ENCODE data around the gene PCSK2. TPM values are rescaled to one million over a fixed set of nuclear protein-coding genes. Genes with fewer than 3 reads are reported as not detected.
A peak's percentile ranks its signal among the peaks of the same experiment; 100 is the strongest.

The PCSK2 gene
- total and polyA plus RNA-seq, 5 donors from 2014 or later, result not detected

DNA sequence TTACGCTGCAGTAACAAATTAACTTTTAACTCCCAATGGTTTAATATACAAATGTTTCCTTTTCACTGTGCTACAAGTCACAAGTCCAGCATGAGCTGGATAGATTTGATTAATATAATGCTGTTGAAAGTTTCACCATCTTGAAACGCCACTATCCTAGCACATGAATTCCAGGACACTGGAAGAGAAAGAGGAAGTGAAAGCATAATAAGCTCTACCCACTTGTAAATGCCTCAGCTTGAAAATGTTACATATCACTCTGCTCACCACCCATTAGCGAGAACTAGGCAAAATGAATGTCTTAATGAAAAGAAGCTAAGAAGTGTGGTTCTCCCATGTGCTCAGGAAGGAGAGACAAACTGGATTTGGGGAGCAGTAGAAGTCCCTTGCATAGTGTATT is 46.9 kb downstream of the PCSK2 start:
- ATAC-seq (ENCODE audit: low read depth in 2 of 2) (no peak), DNase-seq (no peak)
- H3K9me3 ChIP-seq (ENCODE audit: control insufficient read depth in 2 of 2, low read length in 2 of 2), result no peaks in the 10 kb centered on the region
- no peaks in the 10 kb centered on the region for H3K4me1 Mint-ChIP-seq
- H3K36me3 Mint-ChIP-seq, result no peaks in the 10 kb centered on the region
- no peaks in the 10 kb centered on the region for H3K27me3 Mint-ChIP-seq
- H3K36me3 ChIP-seq (ENCODE audit: control insufficient read depth, insufficient read depth, low read length), result no peaks in the 10 kb centered on the region
- no peaks in the 10 kb centered on the region for H3K4me1 ChIP-seq (ENCODE audit: control insufficient read depth, insufficient read depth, low read length, poor library complexity, severe bottlenecking)
- H3K27me3 ChIP-seq (ENCODE audit: control insufficient read depth, insufficient read depth, low read length), result no peaks in the 10 kb centered on the region
- H3K4me3 Mint-ChIP-seq, result no peak overlapping the region
- no peak overlapping the region for H3K4me3 ChIP-seq (ENCODE audit: low read depth, low read length)
- H3K27ac Mint-ChIP-seq, result no peak overlapping the region
- no peak overlapping the region for H3K27ac ChIP-seq (ENCODE audit: insufficient read depth, low read length, poor library complexity, severe bottlenecking)
- H3K9me3 Mint-ChIP-seq, result peaks cover 0 to 2% (median 0%) of the 10 kb centered on the region in 7 donors

DNA sequence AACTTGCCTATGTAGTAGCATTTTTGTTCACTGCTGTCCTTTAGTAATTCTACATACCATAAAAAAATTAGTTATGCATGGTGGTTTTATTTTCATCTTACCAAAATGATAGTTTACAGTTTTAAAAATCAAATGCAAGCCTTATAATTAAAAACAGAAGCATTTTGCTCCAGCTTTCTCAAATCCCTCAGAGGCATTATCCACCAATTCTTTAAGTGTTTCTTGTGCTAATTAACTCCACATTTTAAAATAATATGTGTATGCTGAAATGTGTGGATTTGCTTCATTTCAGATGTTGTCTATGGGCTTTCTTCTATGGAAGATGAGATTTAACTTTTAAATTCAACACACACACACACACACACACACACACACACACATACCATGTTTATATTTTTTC is 49.3 kb downstream of the PCSK2 start:
- Histone ChIP-seq H3K27ac (ENCODE audit: insufficient read depth, low read length, poor library complexity, severe bottlenecking) (no peak overlapping the region), H3K27me3 (ENCODE audit: control insufficient read depth, insufficient read depth, low read length) (no peaks in the 10 kb centered on the region), H3K36me3 (ENCODE audit: control insufficient read depth, insufficient read depth, low read length) (no peaks in the 10 kb centered on the region), H3K9me3 (ENCODE audit: control insufficient read depth in 2 of 2, low read length in 2 of 2) (no peaks in the 10 kb centered on the region), H3K4me1 (ENCODE audit: control insufficient read depth, insufficient read depth, low read length, poor library complexity, severe bottlenecking) (no peaks in the 10 kb centered on the region), H3K4me3 (ENCODE audit: low read depth, low read length) (no peak overlapping the region)
- Mint-ChIP-seq H3K4me1 (no peaks in the 10 kb centered on the region), H3K36me3 (no peaks in the 10 kb centered on the region), H3K4me3 (no peak overlapping the region), H3K9me3 (peaks cover 0 to 5% (median 0%) of the 10 kb centered on the region in 7 donors), H3K27ac (no peak overlapping the region), H3K27me3 (no peaks in the 10 kb centered on the region)
- DNase-seq (no peak), ATAC-seq (ENCODE audit: low read depth in 2 of 2) (no peak)

DNA sequence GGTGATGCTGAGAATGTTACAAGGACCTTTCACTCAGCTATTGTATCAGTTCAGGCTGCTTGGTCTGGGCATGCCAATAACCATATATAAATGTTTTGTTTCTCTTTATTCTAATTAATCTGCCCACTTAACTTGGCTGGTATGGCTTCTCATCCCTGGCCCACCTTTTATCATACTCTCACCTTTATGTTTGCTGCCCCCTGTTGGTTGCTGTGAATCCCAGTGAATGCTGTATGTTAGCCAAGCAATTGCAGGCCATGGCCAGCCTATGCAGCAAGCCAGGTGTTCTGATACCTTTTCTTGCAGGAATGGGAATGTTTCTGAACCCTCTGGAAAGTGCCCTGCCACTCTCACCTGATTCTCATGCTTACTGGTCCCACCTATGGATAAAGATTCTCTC is 54.6 kb downstream of the PCSK2 start:
- no peaks in the 10 kb centered on the region for H3K36me3 ChIP-seq (ENCODE audit: control insufficient read depth, insufficient read depth, low read length)
- no peaks in the 10 kb centered on the region for H3K4me1 ChIP-seq (ENCODE audit: control insufficient read depth, insufficient read depth, low read length, poor library complexity, severe bottlenecking)
- DNase-seq, result peak in 1 of 3 donors; percentile 7
- H3K9me3 ChIP-seq (ENCODE audit: control insufficient read depth in 2 of 2, low read length in 2 of 2), result no peaks in the 10 kb centered on the region
- no peaks in the 10 kb centered on the region for H3K27me3 Mint-ChIP-seq
- no peak overlapping the region for H3K27ac Mint-ChIP-seq
- no peak overlapping the region for H3K4me3 Mint-ChIP-seq
- H3K36me3 Mint-ChIP-seq, result no peaks in the 10 kb centered on the region
- H3K27ac ChIP-seq (ENCODE audit: insufficient read depth, low read length, poor library complexity, severe bottlenecking), result no peak overlapping the region
- no peaks in the 10 kb centered on the region for H3K4me1 Mint-ChIP-seq
- H3K4me3 ChIP-seq (ENCODE audit: low read depth, low read length), result no peak overlapping the region
- no peaks in the 10 kb centered on the region for H3K27me3 ChIP-seq (ENCODE audit: control insufficient read depth, insufficient read depth, low read length)
- peaks cover 0 to 11% (median 4%) of the 10 kb centered on the region in 7 donors for H3K9me3 Mint-ChIP-seq
- ATAC-seq (ENCODE audit: low read depth in 2 of 2), result no peak

DNA sequence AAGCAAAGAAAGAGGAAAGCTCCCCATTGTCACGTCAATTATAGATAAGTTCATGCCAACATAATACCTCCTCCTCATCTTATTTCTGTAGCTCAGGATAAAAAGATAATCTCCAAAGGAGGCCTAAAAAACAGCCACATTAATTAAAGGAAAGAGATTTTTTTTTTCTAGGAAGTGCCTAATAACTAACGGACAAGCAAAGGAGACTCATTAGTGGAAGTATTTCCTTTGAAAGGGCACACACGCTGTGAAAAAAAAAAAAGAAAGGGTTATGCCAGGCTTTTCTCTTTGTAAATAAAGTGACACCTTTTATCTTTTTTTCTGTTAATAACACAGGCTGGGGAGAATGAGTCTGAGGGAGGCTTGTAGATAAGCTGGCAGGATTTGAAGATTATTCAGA is 55.7 kb downstream of the PCSK2 start:
- Mint-ChIP-seq H3K27ac (no peak overlapping the region), H3K27me3 (no peaks in the 10 kb centered on the region), H3K36me3 (no peaks in the 10 kb centered on the region), H3K4me3 (no peak overlapping the region), H3K9me3 (peaks cover 0 to 11% (median 4%) of the 10 kb centered on the region in 7 donors), H3K4me1 (no peaks in the 10 kb centered on the region)
- no peaks in the 10 kb centered on the region for H3K36me3 ChIP-seq (ENCODE audit: control insufficient read depth, insufficient read depth, low read length)
- H3K27ac ChIP-seq (ENCODE audit: insufficient read depth, low read length, poor library complexity, severe bottlenecking), result no peak overlapping the region
- H3K4me3 ChIP-seq (ENCODE audit: low read depth, low read length), result no peak overlapping the region
- no peaks in the 10 kb centered on the region for H3K27me3 ChIP-seq (ENCODE audit: control insufficient read depth, insufficient read depth, low read length)
- H3K4me1 ChIP-seq (ENCODE audit: control insufficient read depth, insufficient read depth, low read length, poor library complexity, severe bottlenecking), result no peaks in the 10 kb centered on the region
- ATAC-seq (ENCODE audit: low read depth in 2 of 2) (no peak), DNase-seq (no peak)
- H3K9me3 ChIP-seq (ENCODE audit: control insufficient read depth in 2 of 2, low read length in 2 of 2), result no peaks in the 10 kb centered on the region

DNA sequence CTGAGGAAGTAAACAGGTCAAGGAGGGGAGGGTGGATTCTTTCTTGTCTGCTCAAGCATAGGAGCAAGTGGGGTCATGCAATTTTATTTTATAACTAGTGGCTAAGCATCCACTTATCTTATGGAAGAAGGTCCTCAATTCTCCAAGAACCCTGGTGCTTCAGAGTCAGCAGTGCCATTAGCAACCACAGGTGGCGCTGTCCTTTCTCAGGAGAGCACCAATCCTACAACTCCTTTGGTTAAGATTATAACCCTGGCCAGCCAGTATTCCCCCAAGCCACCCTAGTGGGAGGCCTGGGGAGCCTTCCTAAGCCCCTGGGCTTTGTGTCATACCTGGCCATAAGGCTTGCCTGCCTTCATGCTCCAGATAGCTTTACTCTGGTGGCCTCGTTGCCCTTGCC is 60.7 kb downstream of the PCSK2 start:
- no peak overlapping the region for H3K27ac ChIP-seq (ENCODE audit: insufficient read depth, low read length, poor library complexity, severe bottlenecking)
- Mint-ChIP-seq H3K9me3 (peaks cover 0 to 4% (median 2%) of the 10 kb centered on the region in 7 donors), H3K4me3 (no peak overlapping the region), H3K27ac (no peak overlapping the region), H3K36me3 (no peaks in the 10 kb centered on the region), H3K27me3 (no peaks in the 10 kb centered on the region), H3K4me1 (no peaks in the 10 kb centered on the region)
- no peak for ATAC-seq (ENCODE audit: low read depth in 2 of 2)
- no peak overlapping the region for H3K4me3 ChIP-seq (ENCODE audit: low read depth, low read length)
- no peak for DNase-seq
- H3K4me1 ChIP-seq (ENCODE audit: control insufficient read depth, insufficient read depth, low read length, poor library complexity, severe bottlenecking), result no peaks in the 10 kb centered on the region
- no peaks in the 10 kb centered on the region for H3K9me3 ChIP-seq (ENCODE audit: control insufficient read depth in 2 of 2, low read length in 2 of 2)
- no peaks in the 10 kb centered on the region for H3K36me3 ChIP-seq (ENCODE audit: control insufficient read depth, insufficient read depth, low read length)
- no peaks in the 10 kb centered on the region for H3K27me3 ChIP-seq (ENCODE audit: control insufficient read depth, insufficient read depth, low read length)

DNA sequence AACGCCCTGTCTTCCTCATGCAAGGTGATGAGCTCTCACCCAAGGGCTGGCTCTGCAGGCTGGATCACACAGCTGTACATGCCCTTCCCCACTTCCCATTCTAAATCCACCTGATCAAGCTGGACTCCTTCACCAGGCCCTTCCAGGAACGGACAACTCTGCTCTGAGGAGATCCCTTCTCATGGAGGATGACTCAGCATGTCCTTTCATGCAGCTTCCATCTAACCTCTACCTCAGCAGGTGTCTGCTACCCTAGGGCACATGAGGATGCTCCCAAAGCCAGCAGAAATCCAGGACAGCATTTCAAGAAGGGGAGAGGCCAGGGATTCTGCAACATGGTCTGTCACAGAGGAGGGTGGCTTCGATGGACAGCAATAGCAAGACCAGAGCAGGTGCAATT is 61.2 kb downstream of the PCSK2 start:
- H3K4me3 Mint-ChIP-seq, result no peak overlapping the region
- H3K4me1 ChIP-seq (ENCODE audit: control insufficient read depth, insufficient read depth, low read length, poor library complexity, severe bottlenecking), result no peaks in the 10 kb centered on the region
- H3K36me3 Mint-ChIP-seq, result no peaks in the 10 kb centered on the region
- H3K4me3 ChIP-seq (ENCODE audit: low read depth, low read length), result no peak overlapping the region
- ATAC-seq (ENCODE audit: low read depth in 2 of 2), result no peak
- DNase-seq, result no peak
- no peaks in the 10 kb centered on the region for H3K9me3 ChIP-seq (ENCODE audit: control insufficient read depth in 2 of 2, low read length in 2 of 2)
- H3K36me3 ChIP-seq (ENCODE audit: control insufficient read depth, insufficient read depth, low read length), result no peaks in the 10 kb centered on the region
- no peak overlapping the region for H3K27ac ChIP-seq (ENCODE audit: insufficient read depth, low read length, poor library complexity, severe bottlenecking)
- H3K9me3 Mint-ChIP-seq, result peaks cover 0 to 4% (median under 1%) of the 10 kb centered on the region in 7 donors
- no peaks in the 10 kb centered on the region for H3K4me1 Mint-ChIP-seq
- no peaks in the 10 kb centered on the region for H3K27me3 Mint-ChIP-seq
- H3K27ac Mint-ChIP-seq, result no peak overlapping the region
- H3K27me3 ChIP-seq (ENCODE audit: control insufficient read depth, insufficient read depth, low read length), result no peaks in the 10 kb centered on the region

DNA sequence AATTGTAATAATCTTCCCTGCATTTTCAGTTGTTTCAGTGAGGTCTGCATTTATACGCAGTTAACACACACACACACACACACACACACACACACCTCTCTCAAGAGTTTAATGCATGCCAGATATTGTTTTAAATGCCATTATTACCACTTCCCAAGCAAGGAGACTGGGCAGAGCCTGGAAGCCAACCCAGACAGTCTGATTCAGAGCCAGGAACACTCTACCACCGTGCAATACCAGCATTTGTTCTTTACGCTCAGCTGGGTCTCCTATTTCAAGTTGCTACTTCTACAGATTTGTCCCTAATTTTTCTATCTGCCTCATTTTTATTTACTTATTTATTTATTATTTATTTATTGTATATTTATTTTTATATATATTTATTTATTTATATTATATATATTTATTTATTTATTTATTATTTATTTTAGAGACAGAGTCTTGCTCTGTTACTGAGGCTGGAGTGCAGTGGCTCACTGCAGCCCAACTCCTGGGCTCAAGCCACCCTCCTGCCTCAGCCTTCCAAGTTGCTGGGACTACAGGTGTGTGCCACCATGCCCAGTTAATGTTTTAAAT is 68.4 kb downstream of the PCSK2 start:
- no peaks in the 10 kb centered on the region for H3K4me1 ChIP-seq (ENCODE audit: control insufficient read depth, insufficient read depth, low read length, poor library complexity, severe bottlenecking)
- no peaks in the 10 kb centered on the region for H3K27me3 ChIP-seq (ENCODE audit: control insufficient read depth, insufficient read depth, low read length)
- H3K27ac ChIP-seq (ENCODE audit: insufficient read depth, low read length, poor library complexity, severe bottlenecking), result no peak overlapping the region
- DNase-seq, result no peak
- Mint-ChIP-seq H3K9me3 (peaks cover 0 to 5% (median 0%) of the 10 kb centered on the region in 7 donors), H3K27me3 (peaks cover 5% of the 10 kb centered on the region), H3K27ac (no peak overlapping the region), H3K4me3 (no peak overlapping the region), H3K36me3 (no peaks in the 10 kb centered on the region), H3K4me1 (no peaks in the 10 kb centered on the region)
- no peaks in the 10 kb centered on the region for H3K36me3 ChIP-seq (ENCODE audit: control insufficient read depth, insufficient read depth, low read length)
- no peak overlapping the region for H3K4me3 ChIP-seq (ENCODE audit: low read depth, low read length)
- ATAC-seq (ENCODE audit: low read depth in 2 of 2), result no peak
- no peaks in the 10 kb centered on the region for H3K9me3 ChIP-seq (ENCODE audit: control insufficient read depth in 2 of 2, low read length in 2 of 2)

DNA sequence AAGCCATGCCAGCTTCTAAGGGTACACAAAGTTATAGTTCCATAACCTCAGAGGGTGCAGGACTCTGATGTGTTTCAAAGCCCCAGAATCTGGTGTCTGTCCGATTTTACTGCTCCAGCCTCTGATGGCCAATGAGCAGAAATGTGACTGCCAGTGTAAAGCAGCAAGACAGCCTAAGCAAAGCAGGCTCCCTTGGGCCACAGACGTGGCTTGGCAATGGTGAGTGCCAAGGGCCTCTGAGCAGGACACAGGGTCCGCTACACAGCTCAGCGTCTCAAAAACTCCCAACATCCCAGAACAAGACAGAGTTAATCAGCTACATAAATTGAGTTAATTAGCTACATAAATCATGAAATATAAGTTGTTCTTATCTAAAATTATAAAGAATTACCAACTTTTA is 69.2 kb downstream of the PCSK2 start:
- no peaks in the 10 kb centered on the region for H3K36me3 Mint-ChIP-seq
- Histone ChIP-seq H3K27me3 (ENCODE audit: control insufficient read depth, insufficient read depth, low read length) (no peaks in the 10 kb centered on the region), H3K27ac (ENCODE audit: insufficient read depth, low read length, poor library complexity, severe bottlenecking) (no peak overlapping the region), H3K9me3 (ENCODE audit: control insufficient read depth in 2 of 2, low read length in 2 of 2) (no peaks in the 10 kb centered on the region), H3K4me1 (ENCODE audit: control insufficient read depth, insufficient read depth, low read length, poor library complexity, severe bottlenecking) (no peaks in the 10 kb centered on the region), H3K4me3 (ENCODE audit: low read depth, low read length) (no peak overlapping the region), H3K36me3 (ENCODE audit: control insufficient read depth, insufficient read depth, low read length) (no peaks in the 10 kb centered on the region)
- no peaks in the 10 kb centered on the region for H3K4me1 Mint-ChIP-seq
- H3K27me3 Mint-ChIP-seq, result peaks cover 5% of the 10 kb centered on the region
- DNase-seq (no peak), ATAC-seq (ENCODE audit: low read depth in 2 of 2) (no peak)
- no peak overlapping the region for H3K27ac Mint-ChIP-seq
- peaks cover 0 to 4% (median 0%) of the 10 kb centered on the region in 7 donors for H3K9me3 Mint-ChIP-seq
- H3K4me3 Mint-ChIP-seq, result no peak overlapping the region
